Measurements from ENCODE around the gene E2F4. TPM values are rescaled to one million over a fixed set of nuclear protein-coding genes. Genes with fewer than 3 reads are reported as not detected.

E2F4 gene
- total RNA-seq, 1 experiment from 2014 or later = 106 TPM

DNA sequence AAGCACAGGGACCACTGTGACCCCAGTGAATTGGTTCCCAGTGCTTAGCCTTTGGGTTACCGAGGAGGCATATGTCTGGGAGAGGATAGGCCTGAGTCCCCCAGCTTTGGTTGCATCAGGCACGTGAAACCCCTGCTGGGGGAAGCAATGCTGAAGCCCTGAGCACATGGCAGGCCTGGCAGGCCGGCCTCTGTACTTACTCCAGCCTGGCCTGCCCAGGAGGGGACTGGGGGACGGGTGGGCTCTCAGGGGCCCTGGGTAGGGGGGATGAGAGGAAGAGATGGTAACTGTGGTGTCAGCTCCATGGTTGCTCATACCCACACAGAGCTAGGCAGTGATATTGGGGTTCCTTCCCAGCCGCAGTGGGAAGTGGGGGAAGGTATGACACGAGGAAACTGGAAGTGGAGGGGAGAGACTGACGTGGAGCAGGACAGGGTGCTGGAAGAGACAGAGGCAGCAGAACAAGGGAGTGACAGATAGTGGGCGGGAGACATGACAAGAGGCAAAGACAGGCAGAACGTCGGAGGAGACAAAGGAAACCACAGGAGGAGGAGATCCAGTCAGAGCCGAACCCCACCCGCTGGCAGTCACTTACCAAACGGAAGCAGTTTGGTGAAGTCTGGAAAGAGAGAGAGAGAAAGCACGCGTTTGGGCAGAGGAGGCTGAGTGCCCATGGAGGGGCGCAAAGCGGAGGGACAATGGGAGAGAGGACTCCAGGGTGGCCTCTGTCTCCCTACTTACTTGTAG lies 44.0 kb downstream of the E2F4 start:
- DNase-seq (ENCODE audit: low read depth) = no peak

DNA sequence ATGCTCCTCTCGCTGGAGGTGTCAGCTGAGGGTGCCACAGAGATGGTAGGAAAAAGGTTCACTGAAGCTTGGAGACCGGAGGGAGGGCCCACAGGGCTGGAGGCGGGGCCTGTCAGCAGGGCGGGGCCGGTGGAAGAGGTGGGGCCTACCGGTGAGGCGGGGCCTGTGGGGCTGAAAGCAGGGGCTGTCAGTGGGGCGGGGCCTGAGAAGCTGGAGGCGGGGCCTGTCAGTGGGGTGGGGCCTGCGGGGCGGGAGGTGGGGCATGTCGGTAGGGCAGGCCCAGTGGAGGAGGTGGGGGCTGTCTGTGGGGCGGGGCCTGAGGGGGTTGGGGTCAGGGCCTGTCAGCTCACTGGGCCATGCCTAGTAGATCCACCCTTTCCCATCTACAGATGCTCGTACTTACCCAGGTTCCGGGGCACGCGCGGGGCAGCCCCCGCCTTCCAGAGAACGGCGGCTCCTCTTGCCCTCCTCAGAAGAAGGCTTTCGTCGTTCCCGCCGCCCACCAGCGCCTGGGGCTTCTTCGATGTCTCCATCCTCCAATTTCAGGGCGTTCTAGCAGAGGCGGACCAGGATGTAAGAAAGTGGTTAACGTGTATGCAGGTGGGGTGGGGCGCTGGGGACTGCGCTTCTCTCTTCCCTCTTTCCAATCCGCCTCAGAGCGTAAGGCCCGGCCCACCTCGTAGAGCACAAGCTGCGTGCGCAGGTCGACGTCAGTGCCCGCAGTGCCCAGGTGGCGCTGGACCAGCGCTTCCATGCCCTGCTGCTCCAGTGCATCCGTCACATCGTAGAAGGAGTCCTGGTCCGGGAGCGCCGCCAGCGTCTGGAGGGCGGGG lies 44.8 kb downstream of the E2F4 start:
- DNase-seq (ENCODE audit: low read depth) = no peak

DNA sequence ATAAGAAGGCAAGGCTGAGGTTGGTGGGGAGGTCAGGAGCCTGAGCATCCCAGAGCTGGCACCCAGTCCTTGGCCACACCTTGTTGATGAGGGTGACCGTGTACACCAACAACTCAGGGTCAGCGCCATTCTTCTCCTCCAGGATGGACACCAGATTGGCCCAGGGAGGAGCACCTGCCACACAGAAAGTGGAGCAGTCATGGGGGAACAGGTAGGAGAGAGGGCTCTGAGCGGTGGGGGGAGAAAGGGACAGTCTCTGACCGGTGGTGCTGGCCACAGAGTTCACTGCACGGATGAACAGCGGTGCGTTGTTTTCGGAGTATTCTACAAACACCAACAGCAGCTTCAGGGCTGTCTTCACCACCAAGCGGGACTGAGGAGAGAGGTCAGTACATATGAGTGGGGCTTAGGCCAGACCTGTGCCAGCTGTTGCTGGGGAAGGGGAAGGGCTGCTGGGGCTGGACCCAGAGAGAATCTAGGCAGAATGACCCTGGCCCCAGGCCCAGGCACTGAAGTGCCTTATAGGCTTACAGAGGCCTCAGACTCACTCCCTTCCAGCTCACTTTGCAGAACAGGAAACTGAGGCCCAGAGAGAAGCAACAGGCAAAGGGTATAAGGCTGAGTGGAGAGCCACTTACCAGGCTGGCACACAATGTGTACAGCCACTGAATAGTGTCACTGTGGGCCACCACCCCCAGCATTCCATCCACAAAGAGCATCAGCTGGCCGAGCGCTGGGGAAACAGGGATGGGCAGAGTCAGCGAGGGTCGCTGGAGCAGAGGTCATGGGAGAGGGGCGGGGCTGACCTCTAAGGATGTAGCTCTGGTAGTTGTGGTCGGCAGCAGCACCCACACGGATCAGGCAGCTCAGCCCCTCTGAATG lies 45.7 kb downstream of the E2F4 start:
- no peak for DNase-seq (ENCODE audit: low read depth)

DNA sequence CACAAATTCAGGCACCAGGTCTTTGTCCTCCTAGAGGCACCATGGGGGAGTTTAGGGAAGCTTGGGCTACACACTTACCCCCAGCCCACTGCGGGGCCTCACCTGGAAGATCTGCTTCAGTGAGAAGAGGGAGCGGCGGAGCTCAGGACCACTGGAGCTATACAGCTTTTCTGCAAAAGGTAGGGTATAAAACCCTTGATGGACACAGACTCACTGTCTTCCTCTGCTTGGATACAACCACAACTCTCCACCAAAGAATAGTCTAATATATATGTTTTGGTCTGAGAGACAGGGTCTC lies 46.3 kb downstream of the E2F4 start:
- no peak for DNase-seq (ENCODE audit: low read depth)

DNA sequence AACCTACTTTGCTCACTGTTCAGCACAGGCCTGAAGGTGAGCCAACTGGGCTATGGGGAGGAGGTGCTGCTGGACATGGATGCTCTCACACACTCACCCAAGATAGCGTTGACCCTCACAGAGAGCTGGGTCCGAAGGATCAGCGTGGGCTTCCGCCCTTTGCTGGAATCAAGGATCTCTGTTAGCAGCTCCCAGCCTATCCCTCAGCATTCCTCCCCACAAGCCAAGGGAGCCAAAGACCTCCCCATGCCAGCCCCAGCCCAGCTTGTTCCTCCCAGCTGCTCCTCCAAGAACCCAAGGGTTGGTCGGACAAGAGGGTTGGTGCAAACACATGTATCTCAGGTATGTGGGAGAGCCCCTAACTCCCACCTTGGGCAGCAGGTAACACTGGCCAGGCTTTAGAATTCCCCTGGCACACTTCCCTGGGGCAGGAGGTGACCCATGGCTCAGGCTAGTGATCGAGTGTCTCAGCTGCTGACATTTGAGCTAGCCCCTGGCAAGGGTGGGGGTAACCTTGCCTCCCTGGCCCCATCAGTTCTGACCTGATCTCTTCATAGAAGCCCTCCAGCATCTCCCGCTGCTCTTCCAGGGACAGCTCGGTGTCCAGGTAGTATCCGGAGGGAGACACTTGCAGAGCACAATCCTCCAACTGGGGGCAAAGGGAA lies 47.0 kb downstream of the E2F4 start:
- no peak for DNase-seq (ENCODE audit: low read depth)

DNA sequence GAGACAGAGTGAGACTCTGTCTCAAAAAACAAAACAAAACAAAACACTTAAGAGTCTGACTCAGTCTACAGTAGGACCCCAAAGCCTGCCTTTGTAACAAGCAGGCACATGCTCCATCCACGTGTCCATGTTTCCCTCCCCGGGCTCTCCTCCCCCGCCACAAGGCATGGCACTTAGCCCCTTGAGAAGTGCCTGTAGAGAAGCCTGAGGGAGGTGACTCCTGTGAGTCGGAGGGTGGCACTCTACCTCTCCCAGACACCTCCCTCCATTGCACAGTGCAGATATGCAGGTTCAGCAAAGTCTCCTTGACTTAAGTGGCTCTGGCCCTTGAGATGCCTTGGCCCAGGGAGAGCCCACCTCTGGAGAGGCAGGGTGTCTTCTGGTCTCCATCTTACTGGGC lies 48.6 kb downstream of the E2F4 start:
- DNase-seq (ENCODE audit: low read depth) = peak; percentile 72

DNA sequence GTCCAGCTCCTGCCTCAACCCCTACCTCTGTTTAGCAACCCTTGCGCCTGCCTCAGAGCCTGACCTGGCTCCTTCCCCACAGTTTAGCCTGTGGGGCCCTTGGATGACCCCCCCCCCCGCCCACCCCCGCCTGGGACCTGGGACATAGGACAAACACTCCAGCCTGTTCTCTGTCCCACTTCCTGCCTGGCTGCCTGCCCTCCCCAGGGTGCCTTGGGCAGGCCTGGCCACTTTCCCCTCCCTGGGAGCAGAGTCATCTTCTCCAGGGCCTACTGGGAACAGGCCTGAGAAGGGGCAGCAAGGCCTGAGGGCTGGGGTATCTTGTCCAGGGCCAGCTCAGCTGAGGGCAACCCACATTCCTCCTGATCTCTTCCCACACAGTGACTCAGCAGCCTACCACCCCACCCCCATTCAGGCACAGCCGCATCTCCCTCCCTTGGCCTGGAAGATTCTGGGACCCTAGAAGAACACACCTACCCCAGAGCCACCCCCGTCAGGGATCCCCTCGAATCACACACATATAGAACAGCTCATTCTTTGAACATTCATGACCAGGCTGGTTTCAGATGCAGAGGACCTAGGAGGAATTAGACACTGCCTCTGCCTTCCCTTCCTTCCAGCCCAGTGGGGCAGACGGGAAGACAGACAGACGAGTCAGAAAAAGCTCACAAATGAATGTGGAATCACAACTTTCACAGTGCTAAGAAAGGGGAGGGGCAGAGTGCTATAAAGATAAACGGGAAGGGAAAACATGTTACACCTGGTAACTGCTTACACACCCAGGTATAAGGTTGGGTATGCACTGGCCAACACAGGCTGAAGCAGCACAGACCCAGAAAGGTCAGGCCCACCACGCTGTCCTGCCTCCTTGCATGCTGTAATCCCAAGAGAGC lies 49.3 kb downstream of the E2F4 start:
- peak; percentile 98 for DNase-seq (ENCODE audit: low read depth)

DNA sequence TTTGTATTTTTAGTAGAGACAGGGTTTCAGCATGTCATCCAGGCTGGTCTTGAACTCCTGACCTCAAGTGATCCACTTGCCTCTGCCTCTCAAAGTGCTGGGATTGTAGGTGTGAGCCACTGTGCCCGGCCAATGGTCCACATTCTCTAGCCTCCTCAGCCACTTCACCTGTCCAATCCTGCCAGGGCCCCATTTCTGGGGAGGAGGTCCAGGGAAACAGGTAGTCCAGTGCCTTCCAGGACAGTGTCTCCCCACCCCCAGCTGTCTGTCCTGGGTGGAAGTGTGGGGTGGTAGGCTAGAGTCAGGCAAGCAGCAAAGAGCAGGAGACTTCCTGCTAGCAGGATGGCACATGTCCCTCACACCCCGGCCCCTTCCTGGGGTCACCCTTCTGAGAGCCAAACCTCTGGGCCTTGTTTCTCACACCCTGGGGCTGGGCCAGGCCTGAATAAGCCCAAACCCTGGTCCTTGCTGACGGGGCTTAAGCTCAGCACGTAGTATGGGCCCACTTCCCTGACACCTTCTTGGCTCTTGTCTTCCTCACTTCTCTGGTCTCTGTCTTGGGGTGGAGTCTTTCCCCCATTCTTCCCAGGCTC lies 50.3 kb downstream of the E2F4 start:
- DNase-seq (ENCODE audit: low read depth) = no peak

DNA sequence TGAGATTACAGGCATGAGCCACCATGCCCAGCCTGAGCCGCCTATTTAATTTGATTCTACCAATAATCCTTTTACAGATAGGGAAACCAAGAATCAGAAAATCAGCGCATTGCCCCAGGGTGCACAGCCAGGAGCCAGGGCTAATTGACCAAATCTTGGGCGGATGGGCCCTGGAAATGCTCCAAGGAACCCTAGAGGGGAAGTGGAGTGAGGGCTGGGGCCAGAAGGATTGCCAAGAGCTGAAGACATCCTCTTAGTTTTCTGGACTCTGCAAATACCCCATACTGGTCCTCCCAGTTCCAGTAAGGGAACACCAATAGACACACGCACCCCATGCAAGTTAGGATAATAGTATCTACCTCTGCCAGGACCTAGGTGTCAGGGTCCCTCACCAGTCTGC lies 51.5 kb downstream of the E2F4 start:
- peak; percentile 49 for DNase-seq (ENCODE audit: low read depth)

DNA sequence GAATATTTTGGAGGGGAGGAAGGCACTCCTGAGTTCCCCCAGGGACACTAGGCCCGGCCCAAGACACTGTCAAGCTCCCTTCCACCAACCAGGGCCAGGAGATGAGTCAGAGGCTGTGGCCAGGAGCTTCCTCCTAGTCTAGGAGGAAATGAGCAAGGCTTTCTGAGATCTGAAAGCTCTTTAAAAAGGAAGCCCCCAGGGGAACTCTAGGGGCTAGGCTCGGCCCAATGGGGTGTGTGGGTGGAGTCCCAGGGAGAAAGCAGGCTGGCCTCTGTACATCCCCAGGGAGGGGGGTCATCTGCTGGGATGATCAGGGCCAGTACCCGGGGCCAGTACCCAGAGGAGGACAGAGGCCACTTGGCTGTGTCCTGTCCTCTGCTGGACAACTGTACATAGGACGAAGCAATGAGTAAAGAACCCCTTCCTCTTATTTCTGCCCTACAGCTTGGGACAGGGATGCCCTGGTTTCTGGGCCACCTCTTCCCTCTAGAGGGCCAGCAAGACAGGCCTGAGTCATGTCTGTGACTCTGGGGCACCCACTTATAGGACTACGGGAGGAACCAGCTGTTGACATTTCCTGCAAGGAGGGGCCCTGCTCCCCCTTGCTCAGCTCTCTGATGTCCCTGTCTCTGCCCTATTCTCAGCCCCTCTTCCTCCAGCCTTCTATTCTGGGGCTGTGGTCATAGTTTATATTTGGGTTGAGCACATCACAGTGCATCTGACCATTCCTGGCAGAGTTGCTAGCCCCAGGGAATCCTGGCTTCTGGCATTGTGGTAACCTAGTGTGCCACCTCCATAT lies 52.6 kb downstream of the E2F4 start:
- peak; percentile 99 for DNase-seq (ENCODE audit: low read depth)

DNA sequence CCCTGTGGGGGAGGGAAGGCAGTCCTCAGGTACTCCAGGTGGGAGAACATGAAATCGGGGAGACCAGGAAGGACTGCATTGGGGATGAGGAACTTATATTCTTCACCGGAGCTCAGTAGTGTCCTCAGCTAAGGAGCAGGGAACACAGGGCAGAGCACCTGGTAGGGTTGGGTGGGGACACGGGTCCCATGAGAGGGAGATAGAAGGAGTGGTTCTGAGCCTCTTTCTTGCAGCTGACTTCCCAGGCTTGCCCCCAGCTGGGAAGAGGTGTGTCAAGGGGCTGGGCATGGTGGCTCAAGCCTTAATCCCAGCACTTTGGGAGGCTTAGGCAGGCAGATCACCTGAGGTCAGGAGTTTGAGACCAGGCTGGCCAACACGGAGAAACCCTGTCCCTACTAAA lies 53.2 kb downstream of the E2F4 start:
- DNase-seq (ENCODE audit: low read depth) = no peak

DNA sequence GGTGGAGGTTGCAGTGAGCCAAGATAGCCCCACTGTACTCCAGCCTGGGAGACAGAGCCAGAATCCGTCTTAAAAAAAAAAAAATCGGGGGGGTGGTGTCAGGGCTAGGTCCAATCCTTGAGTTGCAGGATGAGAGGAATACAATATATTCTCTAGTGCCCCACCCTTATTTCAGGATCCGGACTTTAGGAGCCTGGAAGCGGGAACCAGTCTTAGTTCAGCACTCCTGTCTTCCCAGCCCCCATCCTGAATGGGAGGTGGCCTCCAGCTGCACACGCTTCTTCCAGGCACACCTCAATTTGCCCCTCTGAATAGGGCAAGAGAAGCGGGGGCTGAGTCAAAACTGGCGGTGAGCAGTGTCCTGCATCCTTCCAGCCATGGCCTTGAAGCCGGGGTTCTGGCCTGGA lies 53.7 kb downstream of the E2F4 start:
- DNase-seq (ENCODE audit: low read depth) = no peak

DNA sequence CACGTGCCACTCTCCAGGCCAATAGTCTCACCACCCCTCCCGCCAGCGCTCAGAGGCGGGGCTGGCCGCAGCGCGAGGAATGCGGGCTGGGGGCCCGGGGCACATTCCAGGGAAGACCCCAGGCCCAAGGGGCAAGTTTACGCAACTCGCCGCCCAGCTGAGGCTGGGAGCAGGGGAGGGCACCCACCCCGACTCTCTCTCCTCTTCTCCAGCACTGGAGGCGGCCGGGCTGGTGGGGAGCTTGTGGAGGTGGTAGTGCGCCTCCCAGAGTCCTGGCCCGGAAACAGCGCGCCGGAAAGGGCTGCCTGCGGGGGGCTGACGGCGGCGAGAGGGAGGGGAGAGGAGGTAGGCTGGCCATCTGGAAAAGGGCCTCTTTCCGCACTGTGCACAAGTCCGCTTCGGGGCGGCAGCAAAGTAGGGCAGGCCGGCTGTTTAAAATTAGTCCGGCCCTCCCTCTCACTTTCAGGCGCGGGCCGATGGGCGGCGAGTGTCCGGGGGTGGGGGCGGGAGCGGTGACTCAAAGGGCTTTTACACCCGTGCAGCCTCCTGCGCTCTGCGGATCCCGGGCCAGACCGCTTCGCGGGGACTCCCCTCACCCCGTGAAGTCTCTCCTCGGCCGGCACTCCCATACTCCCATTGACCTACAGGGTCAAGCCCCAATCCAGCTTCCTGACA lies 54.3 kb downstream of the E2F4 start:
- peak; percentile 85 for DNase-seq (ENCODE audit: low read depth)

DNA sequence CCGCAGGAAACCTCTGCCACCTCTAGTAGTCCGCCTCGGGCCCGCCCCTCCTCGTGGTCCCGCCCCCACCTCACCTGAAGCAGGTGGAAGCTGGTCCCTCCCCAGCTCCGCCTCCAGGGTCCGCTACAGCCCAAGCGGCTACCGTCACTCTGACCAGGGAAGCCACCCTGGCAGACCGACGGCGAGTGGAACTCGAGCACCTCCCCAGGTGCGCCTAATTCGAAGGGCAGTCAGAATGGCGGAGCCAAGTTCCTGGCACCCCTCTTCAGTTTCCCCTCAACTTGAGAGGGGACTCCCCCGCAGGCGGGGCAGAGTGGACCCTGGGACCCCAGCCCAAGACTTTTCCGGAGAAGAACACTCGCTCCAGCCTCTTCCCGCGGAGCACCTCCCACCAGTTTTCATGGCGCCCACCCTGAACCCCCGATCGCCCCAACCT lies 54.8 kb downstream of the E2F4 start:
- DNase-seq (ENCODE audit: low read depth) = no peak

DNA sequence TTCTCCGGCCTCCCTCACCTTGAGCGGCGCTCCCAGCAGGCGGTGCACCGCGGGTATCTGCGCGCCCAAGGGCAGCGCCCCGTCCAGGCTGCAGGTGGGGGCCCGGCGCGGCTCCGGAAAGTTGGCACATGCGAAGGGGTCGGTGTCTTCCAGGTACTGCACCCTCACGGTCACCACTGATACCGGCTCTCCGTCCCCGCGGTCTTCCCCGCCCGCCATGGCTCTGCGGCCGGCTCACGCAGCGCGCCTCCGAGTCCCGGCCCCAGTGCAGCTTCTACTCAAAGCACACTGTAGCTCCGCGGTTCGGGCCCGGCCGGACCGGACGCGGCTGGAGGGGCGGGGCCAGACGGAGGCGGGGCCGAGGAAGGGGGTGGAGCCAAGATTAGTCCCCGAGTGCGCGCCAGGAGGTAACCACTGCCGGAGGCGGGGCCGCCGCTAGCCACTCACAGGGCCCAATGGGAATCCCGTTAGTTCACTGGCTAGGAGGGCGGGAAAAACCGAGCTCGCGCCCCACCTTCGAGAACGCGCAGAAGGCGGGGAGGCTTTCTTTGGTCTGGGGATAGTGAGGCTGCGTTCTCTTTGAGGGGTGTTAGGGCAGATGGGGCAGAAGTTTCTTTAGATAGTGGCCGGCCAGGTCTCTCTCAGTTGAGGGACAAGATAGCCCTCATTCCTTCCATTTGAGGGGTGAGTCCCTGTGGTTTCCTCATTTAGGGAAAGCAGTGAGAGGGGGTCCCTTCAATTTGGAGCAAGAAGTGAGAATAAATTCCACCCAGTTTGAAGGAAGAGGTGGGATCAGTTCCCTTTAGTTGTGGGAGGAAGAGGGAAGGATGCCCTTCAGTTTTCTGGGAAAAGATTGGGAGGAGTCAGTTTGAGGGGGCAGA lies 55.5 kb downstream of the E2F4 start, which contains the start of gene FHOD1:
TSS of gene FHOD1 (minus strand) at position 290 of the 881 bp plus-strand sequence. CDS start at position 219, 71 bp downstream.
- peak; percentile 96 for DNase-seq (ENCODE audit: low read depth)

DNA sequence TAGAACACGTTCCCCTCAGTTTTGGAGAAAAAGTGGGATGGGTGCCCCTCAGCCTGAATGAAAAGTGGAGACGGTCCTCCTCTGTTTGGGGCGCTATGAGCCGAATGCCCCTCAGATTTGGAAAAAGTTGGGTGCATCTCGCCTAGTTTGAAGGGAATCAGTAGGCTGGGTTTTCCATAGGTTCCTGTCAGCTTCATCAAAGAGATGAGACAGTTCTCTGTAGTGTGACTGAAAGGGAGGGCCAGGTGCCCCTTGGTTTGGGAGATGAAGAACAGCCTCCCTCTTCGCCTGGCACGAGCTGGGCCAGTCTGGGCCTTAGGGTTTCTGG lies 56.1 kb downstream of the E2F4 start:
- DNase-seq (ENCODE audit: low read depth) = no peak

Data from M059J (cell line).